RWPE1 (cell line): ENCODE data around the gene PKLR.

Experiments
- CTCF ChIA-PET: fragments of 350-600 bp; sonication (Branson Sonifier 250); formaldehyde crosslinking; extraction: SDS; loops from one replicate; lab custom pipeline; 2021; lab: Yijun Ruan, JAX
- POLR2A ChIA-PET: fragments of 400-600 bp; formaldehyde crosslinking; extraction: SDS; loops from one replicate; lab custom pipeline; 2020; ENCODE audit warnings: antibody characterized with exemption; ENCODE audit not compliant: low non-redundant PET; lab: Yijun Ruan, JAX
- DNase-seq: peaks from one replicate; pipeline ENCODE4 v3.0.0; 2012; ENCODE audit warnings: low spot score
- H3K27ac ChIP-seq: fragments of 450-650 bp; 2 replicates; pipeline ENCODE4 v1.5.1; 2017
- CTCF ChIP-seq: fragments of 450-650 bp; conservative IDR thresholded peaks from 2 replicates; pipeline ENCODE4 v1.5.1; 2017; ENCODE audit warnings: low read depth, mild to moderate bottlenecking

The PKLR gene

GRCh38 chr1:155242805-155243358, 58.4 kb downstream of the PKLR start:
- peak overlapping the region; percentile 97 for H3K27ac ChIP-seq
- CTCF ChIA-PET: interaction anchor here (0.9 to 1.6 kb wide), 3 partner anchors 36 to 70 kb away, joined by 3 to 4 read pairs (median 3); partner anchors contain the start of gene KRTCAP2
- DNase-seq: no peak
- POLR2A ChIA-PET: no interaction called here
- TF ChIP-seq CTCF: no peak

DNA sequence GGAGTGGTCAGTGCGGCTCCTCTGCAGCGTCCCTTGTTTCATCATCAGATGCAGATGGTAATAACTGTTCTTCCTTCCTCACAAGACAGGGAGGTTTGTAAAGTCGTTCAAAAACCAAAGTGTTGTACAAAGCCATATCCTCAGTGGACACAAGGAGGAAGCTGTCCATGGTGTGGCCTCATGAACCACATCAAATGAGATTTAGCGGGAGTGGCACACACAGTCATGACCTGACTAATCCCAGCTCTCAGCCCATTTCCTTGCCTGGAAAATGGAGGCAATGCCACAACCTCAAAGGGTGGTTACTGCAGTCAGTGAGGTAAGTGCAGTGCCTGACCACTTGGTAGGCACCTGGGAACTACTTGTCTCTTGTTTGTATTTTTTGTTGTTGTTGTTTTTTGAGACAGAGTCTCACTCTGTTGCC, 59.4 kb downstream of the PKLR start:
- H3K27ac ChIP-seq: peak overlapping the region; percentile 63
- no peak for DNase-seq
- no peak for TF ChIP-seq CTCF
- CTCF ChIA-PET: interaction anchor here (2.6 kb wide), 1 partner anchor 9 kb away, joined by 10 read pairs; no protein-coding TSS in a partner anchor
- POLR2A ChIA-PET: interaction anchor here (0.5 kb wide), 1 partner anchor 33 kb away, joined by 6 read pairs; no protein-coding TSS in a partner anchor

DNA sequence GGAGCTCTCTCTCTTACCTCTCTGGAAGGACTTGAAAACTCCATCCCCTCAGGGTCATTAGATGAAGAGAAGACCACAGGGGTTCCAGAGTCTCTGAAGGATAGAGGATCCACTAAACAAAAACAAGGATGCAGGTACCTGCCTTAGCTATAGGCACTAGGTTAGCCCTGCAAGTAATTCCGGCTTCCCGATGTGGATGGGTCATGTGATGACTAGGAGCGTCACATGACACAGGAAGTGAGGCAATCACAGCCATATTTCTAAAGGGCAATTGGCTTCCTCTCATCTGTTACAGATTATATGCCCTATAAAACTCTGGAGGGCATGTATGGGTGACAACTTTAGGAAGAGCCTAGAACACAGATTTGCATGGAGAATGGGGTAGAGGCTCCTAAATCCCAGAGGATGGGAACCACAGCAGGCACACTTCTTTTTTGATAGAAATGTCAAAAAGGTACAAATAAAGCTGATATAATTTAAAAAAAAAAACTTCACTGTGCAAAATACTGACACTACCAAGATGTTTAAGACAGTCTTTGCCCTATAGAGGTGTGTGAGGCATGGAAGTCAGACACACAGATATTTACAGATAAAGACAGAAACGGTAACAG, 60.1 kb downstream of the PKLR start:
- peak overlapping the region; percentile 63 for H3K27ac ChIP-seq
- ChIA-PET POLR2A (interaction anchor here (0.5 to 0.8 kb wide), 2 partner anchors 15 to 33 kb away, joined by 4 to 6 read pairs; no protein-coding TSS in a partner anchor), CTCF (interaction anchor here (2.6 kb wide), 1 partner anchor 10 kb away, joined by 10 read pairs; no protein-coding TSS in a partner anchor)
- no peak for TF ChIP-seq CTCF
- DNase-seq: peak; percentile 83
